Lower leg skin (tissue), 3 donors: ENCODE data around the gene CADM1.

ENCODE experiments used
- CTCF ChIP-seq, 3 donors: fragments of 450-650 bp; IDR thresholded peaks; one replicate each; pipeline ENCODE4 v1.5.1; 2016; ENCODE audit warnings: antibody characterized with exemption in 3 of 3, mild to moderate bottlenecking in 3 of 3, moderate library complexity in 2 of 3
- POLR2A ChIP-seq, 2 donors: fragments of 450-650 bp; IDR thresholded peaks; one replicate each; pipeline ENCODE4 v1.6.1; 2016 to 2017; ENCODE audit warnings: antibody characterized with exemption in 2 of 2, mild to moderate bottlenecking in 1 of 2, moderate library complexity in 1 of 2

GRCh38 chr11:115190196-115190595 lies 314.0 kb downstream of the CADM1 start:
- TF ChIP-seq CTCF (IDR thresholded peaks at IDR 0.05) (no peak), POLR2A (IDR thresholded peaks at IDR 0.05) (no peak)
